HCT116 (cell line): Measurements from ENCODE around the gene SLC44A4. TPM values are rescaled to one million over a fixed set of nuclear protein-coding genes. Genes with fewer than 3 reads are reported as not detected.

ENCODE experiments used
- ATAC-seq: fragments of 200-7000 bp; cut with Tn5 transposase; 2 replicates; pipeline ENCODE4 v1.9.1; 2020; ENCODE audit warnings: mild to moderate bottlenecking, moderate library complexity
- BruUV-seq: library from RNA; stranded (reverse); fragments of 400-500 nt; replicated peaks from 2 replicates; lab custom pipeline; 2021; lab: Mats Ljungman, UMichigan
- CTCF ChIA-PET: fragments of 300-600 bp; sonication (Branson Sonifier 250); formaldehyde crosslinking; loops from one replicate; lab custom pipeline; 2021; ENCODE audit warnings: antibody characterized with exemption; lab: Charles Lee
- POLR2A ChIA-PET: fragments of 300-600, 350-600 bp; sonication (Branson Sonifier 250); formaldehyde crosslinking; loops from one replicate; lab custom pipeline; 2021; ENCODE audit warnings: antibody characterized with exemption; lab: Charles Lee
- RAD21 ChIA-PET, 2 experiments: fragments of 300-600 bp; sonication (Branson Sonifier 250); formaldehyde crosslinking; loops; one replicate each; lab custom pipeline; 2023; ENCODE audit warnings: low total read pairs in 2 of 2; ENCODE audit not compliant: uncharacterized antibody in 2 of 2, unreplicated experiment in 2 of 2, low non-redundant PET in 1 of 2; lab: Charles Lee
- DNase-seq: peaks from one replicate; pipeline ENCODE4 v3.0.0-alpha.2; 2010; ENCODE audit warnings: low read depth, low spot score
- H2AFZ ChIP-seq: fragments of 200-600 bp; shearing (Covaris generic), sonication (generic); 2 replicates; pipeline ENCODE4 v1.6.1; 2017; ENCODE audit warnings: low read depth, mixed run types, mixed read lengths, antibody characterized with exemption, low read length; ENCODE audit not compliant: poor library complexity, severe bottlenecking
- H3K27ac ChIP-seq: 2 replicates; pipeline ENCODE4 v1.5.1; 2012; ENCODE audit warnings: low read depth, low read length
- H3K27me3 ChIP-seq: fragments of 200-600 bp; sonication (generic); 2 replicates; pipeline ENCODE4 v1.6.1; 2016; ENCODE audit warnings: mixed run types, low read length, mixed read lengths; ENCODE audit not compliant: insufficient read depth
- H3K36me3 ChIP-seq, 2 experiments: fragments of 200-500 bp in 1 of 2; fragments of 200-600 bp in 1 of 2; sonication (Bioruptor generic) in 1 of 2; sonication (generic) in 1 of 2; 2 replicates each; pipeline versions ENCODE4 v1.5.1 to v1.6.1; 2014 to 2016; ENCODE audit warnings: low read length in 2 of 2, inconsistent platforms in 1 of 2, mixed read lengths in 1 of 2, mixed run types in 1 of 2; ENCODE audit not compliant: insufficient read depth in 2 of 2, control insufficient read depth in 1 of 2
- H3K4me1 ChIP-seq, 2 experiments: fragments of 200-600 bp in 1 of 2; sonication (generic) in 1 of 2; 2 replicates each; pipeline versions ENCODE4 v1.5.1 to v1.6.1; 2012 to 2017; ENCODE audit warnings: low read length in 2 of 2, inconsistent platforms in 1 of 2, mild to moderate bottlenecking in 1 of 2, mixed read lengths in 1 of 2, mixed run types in 1 of 2, moderate library complexity in 1 of 2; ENCODE audit not compliant: insufficient read depth in 2 of 2, control insufficient read depth in 1 of 2
- H3K4me2 ChIP-seq: fragments of 200-600 bp; sonication (generic); 2 replicates; pipeline ENCODE4 v1.6.1; 2017; ENCODE audit warnings: mixed run types, low read length, mixed read lengths
- H3K4me3 ChIP-seq, 2 experiments: fragments of 200-600 bp in 1 of 2; sonication (generic) in 1 of 2; replicated peaks in 1 of 2; 2 replicates each; pipeline ENCODE4 v1.5.1; 2011 to 2016; ENCODE audit warnings: low read length in 2 of 2, control low read depth in 1 of 2, low read depth in 1 of 2, mild to moderate bottlenecking in 1 of 2, mixed read lengths in 1 of 2, mixed run types in 1 of 2
- H3K79me2 ChIP-seq: fragments of 200-600 bp; sonication (generic); 2 replicates; pipeline ENCODE4 v1.6.1; 2017; ENCODE audit warnings: mild to moderate bottlenecking, mixed run types, low read length, moderate library complexity, mixed read lengths; ENCODE audit not compliant: insufficient read depth
- H3K9ac ChIP-seq: fragments of 200-600 bp; sonication (generic); 2 replicates; pipeline ENCODE4 v1.6.1; 2016; ENCODE audit warnings: low read length, mixed read lengths
- H3K9me2 ChIP-seq: fragments of 200-600 bp; sonication (generic), shearing (Covaris generic); 2 replicates; pipeline ENCODE4 v1.6.1; 2017; ENCODE audit warnings: mixed run types, mild to moderate bottlenecking, moderate library complexity; ENCODE audit not compliant: insufficient read depth
- H3K9me3 ChIP-seq, 2 experiments: fragments of 200-500 bp in 1 of 2; fragments of 200-600 bp in 1 of 2; sonication (Bioruptor generic) in 1 of 2; sonication (generic) in 1 of 2; 2 replicates each; pipeline ENCODE4 v1.6.1; 2014 to 2017; ENCODE audit warnings: low read length in 2 of 2, mixed read lengths in 2 of 2, inconsistent platforms in 1 of 2, low read depth in 1 of 2, mild to moderate bottlenecking in 1 of 2, mixed run types in 1 of 2, moderate library complexity in 1 of 2; ENCODE audit not compliant: control insufficient read depth in 1 of 2, insufficient read depth in 1 of 2
- H4K20me1 ChIP-seq: fragments of 200-600 bp; sonication (generic), shearing (Covaris generic); 2 replicates; pipeline ENCODE4 v1.6.1; 2017; ENCODE audit warnings: mixed run types, mild to moderate bottlenecking, moderate library complexity; ENCODE audit not compliant: insufficient read depth
- CBX3 ChIP-seq: IDR thresholded peaks from 2 replicates; pipeline ENCODE4 v1.6.1; 2012; ENCODE audit warnings: low read depth
- CEBPB ChIP-seq: IDR thresholded peaks from 2 replicates; pipeline ENCODE4 v1.6.1; 2012; ENCODE audit warnings: low read depth
- EGR1 ChIP-seq: IDR thresholded peaks from 2 replicates; pipeline ENCODE4 v1.6.1; 2012; ENCODE audit warnings: low read depth
- EZH2phosphoT487 ChIP-seq: fragments of 200-600 bp; IDR thresholded peaks from 2 replicates; pipeline ENCODE4 v1.6.1; 2018; ENCODE audit warnings: antibody characterized with exemption, borderline replicate concordance
- JUND ChIP-seq: IDR thresholded peaks from 2 replicates; pipeline ENCODE4 v1.6.1; 2012
- POLR2A ChIP-seq: IDR thresholded peaks from 2 replicates; pipeline ENCODE4 v1.7.0; 2011; ENCODE audit warnings: borderline replicate concordance; ENCODE audit not compliant: insufficient read depth, insufficient read length; ENCODE audit errors: extremely low read depth
- RAD21 ChIP-seq: IDR thresholded peaks from 2 replicates; pipeline ENCODE4 v1.6.1; 2012; ENCODE audit warnings: low read depth, mild to moderate bottlenecking
- SIN3A ChIP-seq: IDR thresholded peaks from 2 replicates; pipeline ENCODE4 v1.6.1; 2012; ENCODE audit warnings: low read depth
- SP1 ChIP-seq: IDR thresholded peaks from 2 replicates; pipeline ENCODE4 v1.6.1; 2012; ENCODE audit warnings: low read depth
- YY1 ChIP-seq: IDR thresholded peaks from 2 replicates; pipeline ENCODE4 v1.6.1; 2011; ENCODE audit warnings: low read length, low read depth, moderate library complexity, mild to moderate bottlenecking; ENCODE audit not compliant: insufficient replicate concordance; ENCODE audit errors: extremely low read depth
- ZFX ChIP-seq: fragments of 450-650 bp; IDR thresholded peaks from 2 replicates; pipeline ENCODE4 v1.6.1; 2017
- ZNF274 ChIP-seq: fragments of 200-500 bp; sonication (Bioruptor generic); IDR thresholded peaks from 2 replicates; pipeline ENCODE4 v1.6.1; 2014; ENCODE audit warnings: mild to moderate bottlenecking, low read depth, low read length, inconsistent platforms
- intact Hi-C: fragments of 100-400 bp; cut with micrococcal nuclease; formaldehyde crosslinking; loops from 2 replicates; pipeline ENCODE4 v1.10.0; 2022
- total RNA-seq: library from RNA; stranded (reverse); gene quantifications from one replicate; pipeline ENCODE4 v1.2.1, GENCODE V29; 2021; ENCODE audit not compliant: unreplicated experiment
- TF ChIP-seq, protein P1 (sequence below): IDR thresholded peaks from 2 replicates; pipeline ENCODE4 v1.6.1; 2012
- TF ChIP-seq, protein P2 (sequence below), 3 experiments: fragments of 200-600 bp in 1 of 3; sonication (generic) in 1 of 3; IDR thresholded peaks in 2 of 3; conservative IDR thresholded peaks in 1 of 3; 2 replicates each; pipeline ENCODE4 v1.5.1; 2012 to 2017; ENCODE audit warnings: low read depth in 2 of 3, low read length in 2 of 3, antibody characterized with exemption in 1 of 3, borderline replicate concordance in 1 of 3, control low read depth in 1 of 3, mild to moderate bottlenecking in 1 of 3, mixed read lengths in 1 of 3, mixed run types in 1 of 3, moderate library complexity in 1 of 3; ENCODE audit not compliant: insufficient read depth in 1 of 3
- TF ChIP-seq, protein P3 (sequence below): IDR thresholded peaks from 2 replicates; pipeline ENCODE4 v1.6.1; 2012; ENCODE audit warnings: low read depth

SLC44A4 gene
- total RNA-seq, 1 experiment from 2014 or later, result 0.74 TPM

- ChIA-PET RAD21 (no interaction called here), CTCF (no interaction called here), POLR2A (no interaction called here)
- Histone ChIP-seq H3K4me3 (no peak overlapping the region), H4K20me1 (no peaks in the 10 kb centered on the region), H3K27me3 (no peaks in the 10 kb centered on the region), H3K36me3 (peaks cover 11 to 21% of the 10 kb centered on the region in 2 experiments), H3K4me1 (no peaks in the 10 kb centered on the region), H3K4me2 (no peak overlapping the region), H3K27ac (no peak overlapping the region), H2AFZ (no peak overlapping the region), H3K9ac (no peak overlapping the region), H3K9me2 (no peaks in the 10 kb centered on the region), H3K9me3 (no peaks in the 10 kb centered on the region), H3K79me2 (no peaks in the 10 kb centered on the region)
- TF ChIP-seq ZNF274, result no peak
- no peak for TF ChIP-seq YY1
- no peak for TF ChIP-seq CBX3
- TF ChIP-seq JUND, result no peak
- TF ChIP-seq, protein P1, sequence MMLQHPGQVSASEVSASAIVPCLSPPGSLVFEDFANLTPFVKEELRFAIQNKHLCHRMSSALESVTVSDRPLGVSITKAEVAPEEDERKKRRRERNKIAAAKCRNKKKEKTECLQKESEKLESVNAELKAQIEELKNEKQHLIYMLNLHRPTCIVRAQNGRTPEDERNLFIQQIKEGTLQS, result no peak
- TF ChIP-seq ZFX, result no peak
- no peak for TF ChIP-seq POLR2A
- no peak for TF ChIP-seq CEBPB
- TF ChIP-seq RAD21, result no peak
- TF ChIP-seq EZH2phosphoT487, result no peak
- TF ChIP-seq, protein P2, sequence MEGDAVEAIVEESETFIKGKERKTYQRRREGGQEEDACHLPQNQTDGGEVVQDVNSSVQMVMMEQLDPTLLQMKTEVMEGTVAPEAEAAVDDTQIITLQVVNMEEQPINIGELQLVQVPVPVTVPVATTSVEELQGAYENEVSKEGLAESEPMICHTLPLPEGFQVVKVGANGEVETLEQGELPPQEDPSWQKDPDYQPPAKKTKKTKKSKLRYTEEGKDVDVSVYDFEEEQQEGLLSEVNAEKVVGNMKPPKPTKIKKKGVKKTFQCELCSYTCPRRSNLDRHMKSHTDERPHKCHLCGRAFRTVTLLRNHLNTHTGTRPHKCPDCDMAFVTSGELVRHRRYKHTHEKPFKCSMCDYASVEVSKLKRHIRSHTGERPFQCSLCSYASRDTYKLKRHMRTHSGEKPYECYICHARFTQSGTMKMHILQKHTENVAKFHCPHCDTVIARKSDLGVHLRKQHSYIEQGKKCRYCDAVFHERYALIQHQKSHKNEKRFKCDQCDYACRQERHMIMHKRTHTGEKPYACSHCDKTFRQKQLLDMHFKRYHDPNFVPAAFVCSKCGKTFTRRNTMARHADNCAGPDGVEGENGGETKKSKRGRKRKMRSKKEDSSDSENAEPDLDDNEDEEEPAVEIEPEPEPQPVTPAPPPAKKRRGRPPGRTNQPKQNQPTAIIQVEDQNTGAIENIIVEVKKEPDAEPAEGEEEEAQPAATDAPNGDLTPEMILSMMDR (IDR thresholded peaks at IDR 0.05 in 2 of 3, conservative IDR thresholded peaks at IDR 0.05 in 1 of 3; ENCODE audit: borderline replicate concordance in 1 of 3, insufficient read depth in 1 of 3, low read depth in 2 of 3, low read length in 2 of 3), result no peak
- no peak for TF ChIP-seq EGR1
- TF ChIP-seq, protein P3, sequence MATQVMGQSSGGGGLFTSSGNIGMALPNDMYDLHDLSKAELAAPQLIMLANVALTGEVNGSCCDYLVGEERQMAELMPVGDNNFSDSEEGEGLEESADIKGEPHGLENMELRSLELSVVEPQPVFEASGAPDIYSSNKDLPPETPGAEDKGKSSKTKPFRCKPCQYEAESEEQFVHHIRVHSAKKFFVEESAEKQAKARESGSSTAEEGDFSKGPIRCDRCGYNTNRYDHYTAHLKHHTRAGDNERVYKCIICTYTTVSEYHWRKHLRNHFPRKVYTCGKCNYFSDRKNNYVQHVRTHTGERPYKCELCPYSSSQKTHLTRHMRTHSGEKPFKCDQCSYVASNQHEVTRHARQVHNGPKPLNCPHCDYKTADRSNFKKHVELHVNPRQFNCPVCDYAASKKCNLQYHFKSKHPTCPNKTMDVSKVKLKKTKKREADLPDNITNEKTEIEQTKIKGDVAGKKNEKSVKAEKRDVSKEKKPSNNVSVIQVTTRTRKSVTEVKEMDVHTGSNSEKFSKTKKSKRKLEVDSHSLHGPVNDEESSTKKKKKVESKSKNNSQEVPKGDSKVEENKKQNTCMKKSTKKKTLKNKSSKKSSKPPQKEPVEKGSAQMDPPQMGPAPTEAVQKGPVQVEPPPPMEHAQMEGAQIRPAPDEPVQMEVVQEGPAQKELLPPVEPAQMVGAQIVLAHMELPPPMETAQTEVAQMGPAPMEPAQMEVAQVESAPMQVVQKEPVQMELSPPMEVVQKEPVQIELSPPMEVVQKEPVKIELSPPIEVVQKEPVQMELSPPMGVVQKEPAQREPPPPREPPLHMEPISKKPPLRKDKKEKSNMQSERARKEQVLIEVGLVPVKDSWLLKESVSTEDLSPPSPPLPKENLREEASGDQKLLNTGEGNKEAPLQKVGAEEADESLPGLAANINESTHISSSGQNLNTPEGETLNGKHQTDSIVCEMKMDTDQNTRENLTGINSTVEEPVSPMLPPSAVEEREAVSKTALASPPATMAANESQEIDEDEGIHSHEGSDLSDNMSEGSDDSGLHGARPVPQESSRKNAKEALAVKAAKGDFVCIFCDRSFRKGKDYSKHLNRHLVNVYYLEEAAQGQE, result no peak
- no peak for TF ChIP-seq SIN3A
- TF ChIP-seq SP1, result no peak
- peak; percentile 6; the same call in 1 of the 2 replicates for ATAC-seq
- intact Hi-C loops, result no loop called here
- DNase-seq, result no peak
- no TSS peak for BruUV-seq
These were observed 1.6 kb downstream of the SLC44A4 start for GRCh38 chr6:31877125-31877650.
